Fibroblast of lung (primary cell): ENCODE measurements around the gene TMEM232.
"Not testable (repeated sequence)": the region's sequence is repeated elsewhere in the genome, so short reads cannot be mapped to it uniquely, and the experiment has no call there.

ENCODE experiments used
- EZH2 ChIP-seq: IDR thresholded peaks from 2 replicates; pipeline ENCODE4 v1.5.1; 2012; ENCODE audit warnings: low read length, control low read depth, mild to moderate bottlenecking; ENCODE audit errors: missing control alignments
- TF ChIP-seq, protein P1 (sequence below), 2 donors: IDR thresholded peaks in 1 of 2; conservative IDR thresholded peaks in 1 of 2; 1 replicate in 1 of 2; 2 replicates in 1 of 2; pipeline ENCODE4 v1.5.1; 2011 to 2012; ENCODE audit warnings: low read length in 2 of 2, control low read depth in 1 of 2, inconsistent platforms in 1 of 2, low read depth in 1 of 2, mild to moderate bottlenecking in 1 of 2

DNA sequence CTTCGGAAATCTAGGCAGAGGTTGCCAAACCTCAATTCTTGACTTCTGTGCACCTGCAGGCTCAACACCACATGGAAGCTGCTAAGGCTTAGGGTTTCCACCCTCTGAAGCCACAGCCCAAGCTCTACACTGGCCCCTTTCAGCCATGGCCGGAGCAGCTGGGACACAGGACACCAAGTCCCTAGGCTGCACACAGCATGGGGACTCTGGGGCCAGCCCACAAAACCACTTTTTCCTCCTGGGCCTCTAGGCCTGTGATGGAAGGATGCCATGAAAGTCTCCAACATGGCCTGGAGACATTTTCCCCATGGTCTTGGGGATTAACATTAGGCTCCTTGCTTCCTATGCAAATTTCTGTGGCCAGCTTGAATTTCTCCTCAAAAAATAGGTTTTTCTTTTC, 5.0 kb upstream of the TMEM232 start:
- TF ChIP-seq, protein P1, sequence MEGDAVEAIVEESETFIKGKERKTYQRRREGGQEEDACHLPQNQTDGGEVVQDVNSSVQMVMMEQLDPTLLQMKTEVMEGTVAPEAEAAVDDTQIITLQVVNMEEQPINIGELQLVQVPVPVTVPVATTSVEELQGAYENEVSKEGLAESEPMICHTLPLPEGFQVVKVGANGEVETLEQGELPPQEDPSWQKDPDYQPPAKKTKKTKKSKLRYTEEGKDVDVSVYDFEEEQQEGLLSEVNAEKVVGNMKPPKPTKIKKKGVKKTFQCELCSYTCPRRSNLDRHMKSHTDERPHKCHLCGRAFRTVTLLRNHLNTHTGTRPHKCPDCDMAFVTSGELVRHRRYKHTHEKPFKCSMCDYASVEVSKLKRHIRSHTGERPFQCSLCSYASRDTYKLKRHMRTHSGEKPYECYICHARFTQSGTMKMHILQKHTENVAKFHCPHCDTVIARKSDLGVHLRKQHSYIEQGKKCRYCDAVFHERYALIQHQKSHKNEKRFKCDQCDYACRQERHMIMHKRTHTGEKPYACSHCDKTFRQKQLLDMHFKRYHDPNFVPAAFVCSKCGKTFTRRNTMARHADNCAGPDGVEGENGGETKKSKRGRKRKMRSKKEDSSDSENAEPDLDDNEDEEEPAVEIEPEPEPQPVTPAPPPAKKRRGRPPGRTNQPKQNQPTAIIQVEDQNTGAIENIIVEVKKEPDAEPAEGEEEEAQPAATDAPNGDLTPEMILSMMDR (conservative IDR thresholded peaks at IDR 0.05 in 1 of 2, IDR thresholded peaks at IDR 0.05 in 1 of 2; ENCODE audit: low read depth in 1 of 2, low read length in 2 of 2), result not testable (repeated sequence)
- TF ChIP-seq EZH2, result not testable (repeated sequence)
